HG02763 (cell line): ENCODE results near the gene DENND1A.

Experiments used
- ATAC-seq: cut with Tn5 transposase; IDR thresholded peaks from one replicate; pipeline ENCODE4 v1.9.1; 2021; ENCODE audit warnings: mild to moderate bottlenecking, moderate library complexity; ENCODE audit not compliant: unreplicated experiment

Gene DENND1A

DNA sequence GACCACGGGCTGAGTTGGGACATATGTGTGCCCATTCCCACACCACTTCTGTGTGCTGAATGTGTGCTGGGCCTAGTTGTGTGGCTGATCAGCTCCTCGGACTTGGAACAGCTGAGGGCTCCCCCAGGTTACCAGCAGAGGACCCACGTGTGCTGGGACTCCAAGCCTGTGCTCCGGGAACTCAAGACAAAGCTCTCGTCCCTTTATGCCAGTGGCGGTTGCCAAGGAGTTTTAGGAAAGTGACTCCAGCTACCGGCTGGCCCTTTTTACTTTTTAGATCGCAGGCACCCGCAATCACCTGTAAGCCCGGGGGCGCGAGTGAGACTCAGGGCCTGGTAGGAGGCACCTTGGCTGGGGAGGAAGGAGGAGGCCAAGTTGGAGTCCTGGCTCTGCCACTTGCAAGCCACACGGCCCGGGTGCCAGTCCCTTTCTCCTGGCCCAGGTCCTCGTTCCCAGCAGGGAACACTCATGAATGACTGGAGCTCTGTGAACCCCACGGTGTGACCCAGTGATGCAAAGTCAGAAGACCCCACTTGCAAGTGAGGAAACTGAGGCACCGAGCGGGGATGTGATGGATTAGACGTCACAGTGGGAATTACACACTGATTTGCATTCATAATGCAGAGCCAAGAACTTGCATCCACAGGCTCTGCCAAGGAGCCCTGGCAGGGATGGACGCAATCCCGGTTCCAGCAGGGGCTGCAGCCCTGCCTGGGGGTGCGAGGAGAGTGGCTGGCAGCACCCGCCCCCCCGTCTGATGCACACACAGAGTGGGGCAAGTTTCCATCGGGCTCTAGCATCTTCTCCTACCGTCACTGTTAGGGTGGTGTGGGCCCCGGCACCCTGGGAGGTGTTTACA, 547.0 kb downstream of the DENND1A start:
- ATAC-seq = no peak

DNA sequence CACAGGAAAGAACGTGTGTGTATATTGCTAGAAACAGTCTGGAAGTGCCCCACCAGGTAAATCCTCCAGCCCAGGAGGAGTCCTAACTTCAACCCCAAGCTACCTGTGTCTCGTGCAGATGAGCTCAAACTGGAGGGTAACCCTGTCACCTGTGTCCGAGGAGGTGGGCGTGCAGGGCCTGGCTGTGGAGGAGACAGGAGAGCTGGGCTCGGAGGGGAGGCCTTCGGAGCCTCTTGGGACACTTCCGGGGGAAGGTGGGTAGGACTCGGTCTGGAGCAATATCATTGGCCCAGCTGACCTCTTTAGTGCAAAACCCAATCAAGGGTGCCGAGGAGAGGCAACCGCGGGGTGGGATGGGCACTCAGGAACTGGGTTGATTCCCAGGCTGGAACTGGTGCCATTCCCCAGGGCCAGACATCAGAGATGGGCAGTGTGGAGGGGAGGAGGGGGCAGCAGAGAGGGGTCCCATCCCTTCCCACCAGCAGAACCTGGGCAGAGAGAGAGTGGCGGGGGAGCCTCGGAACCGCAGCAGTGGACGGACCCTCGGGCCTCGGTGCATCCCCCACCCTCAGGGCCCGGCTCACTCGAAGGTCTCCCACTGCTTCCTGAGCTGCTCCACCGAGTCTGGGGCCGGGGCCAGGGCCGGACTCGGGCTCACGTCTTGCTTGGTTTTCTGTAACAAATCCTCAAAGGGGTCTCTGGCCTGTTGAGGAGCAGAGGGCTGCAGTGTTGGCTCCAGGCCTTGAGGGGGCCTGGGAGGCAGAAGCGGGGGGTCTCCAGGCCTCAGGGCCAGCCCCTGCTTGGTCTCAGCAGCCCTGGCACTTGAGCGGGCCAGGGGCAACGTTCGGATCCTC, 548.8 kb downstream of the DENND1A start:
- ATAC-seq = no peak

DNA sequence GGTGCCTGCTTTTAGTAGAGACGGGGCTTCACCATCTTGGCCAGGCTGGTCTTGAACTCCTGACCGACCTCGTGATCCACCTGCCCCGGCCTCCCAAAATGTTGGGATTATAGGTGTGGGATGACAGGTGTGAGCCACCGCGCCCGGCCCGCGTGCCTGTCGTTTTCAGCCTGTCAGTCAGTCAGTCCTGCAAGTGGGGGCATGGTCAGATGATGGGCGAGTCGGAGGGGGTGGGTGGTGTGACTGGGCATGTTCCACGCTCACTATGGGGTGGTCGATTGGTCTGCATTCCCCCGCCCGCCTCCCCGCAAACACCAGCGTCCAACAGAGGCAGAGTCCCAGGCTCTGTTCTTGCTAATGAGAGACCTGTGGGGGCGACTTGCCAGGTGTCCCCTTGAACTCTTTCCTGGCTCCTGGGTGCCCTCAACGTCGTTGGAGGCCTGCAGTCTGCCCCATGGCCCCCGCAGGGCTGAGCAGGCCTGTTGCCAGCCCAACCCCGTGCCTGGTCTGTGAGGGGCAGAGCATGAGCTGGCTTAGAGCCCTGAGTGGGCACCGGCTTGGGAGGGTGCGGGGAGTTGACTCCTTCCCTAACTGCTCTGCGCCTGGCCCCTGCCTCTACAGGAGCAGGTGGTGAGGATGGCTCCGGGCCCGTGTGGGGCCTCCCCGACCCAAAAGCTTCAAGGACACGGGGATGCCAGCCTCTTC, 550.8 kb downstream of the DENND1A start:
- no peak for ATAC-seq

DNA sequence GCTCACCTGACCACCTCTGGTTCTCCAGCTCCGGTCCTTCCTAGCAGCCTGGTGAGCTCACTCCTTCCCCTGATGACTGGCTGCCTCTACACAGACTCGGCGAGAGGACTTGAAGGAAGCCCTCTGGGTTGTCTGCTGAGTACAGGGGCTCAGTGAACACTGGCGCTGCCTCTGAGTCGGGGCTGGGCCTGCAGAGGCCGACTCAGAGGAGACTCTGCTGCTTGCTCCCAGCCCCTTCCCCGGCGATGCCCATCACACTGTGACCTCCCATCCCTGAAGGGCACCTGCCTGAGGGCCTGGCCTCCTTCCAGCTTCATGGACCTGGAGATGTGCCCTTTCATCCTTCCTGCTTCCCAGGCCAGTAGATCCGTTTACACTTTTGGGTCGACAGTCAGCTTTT, 551.9 kb downstream of the DENND1A start:
- no peak for ATAC-seq

GRCh38 chr9:123377211-123377971, 552.5 kb downstream of the DENND1A start:
- ATAC-seq = no peak

GRCh38 chr9:123376218-123377071, 553.5 kb downstream of the DENND1A start:
- ATAC-seq = no peak

DNA sequence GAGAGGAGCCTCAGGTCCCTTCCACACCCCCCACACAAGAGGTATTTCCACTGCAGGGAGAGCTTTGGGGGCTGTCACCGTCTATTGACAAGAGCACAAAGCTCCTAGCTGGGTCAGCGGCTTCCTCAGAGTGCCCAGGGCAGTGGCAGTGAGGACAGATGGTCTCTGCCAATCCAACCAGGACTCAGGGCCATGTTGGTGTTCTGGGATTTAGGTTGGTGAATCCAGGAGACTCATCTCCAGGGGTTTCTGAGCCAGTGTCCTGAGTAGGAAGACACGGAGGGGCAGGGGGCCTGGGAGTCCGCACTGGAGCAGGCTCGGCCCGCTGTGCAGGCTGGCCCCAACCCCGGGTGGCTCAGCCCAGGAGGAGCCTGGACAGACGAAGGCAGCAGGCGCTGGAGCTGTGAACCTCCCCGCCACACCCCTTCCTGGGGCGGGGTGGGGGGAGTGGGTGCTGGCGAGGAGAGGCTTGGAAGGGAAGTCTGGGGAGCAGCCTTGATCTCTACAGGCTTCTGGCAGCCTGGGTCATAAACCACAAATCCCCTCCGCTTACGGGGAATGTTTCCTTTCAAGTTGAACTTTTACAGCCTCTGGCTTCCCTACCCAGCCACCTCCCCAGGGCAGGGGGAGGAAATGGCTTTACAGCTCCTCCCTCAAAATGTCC, 554.3 kb downstream of the DENND1A start:
- no peak for ATAC-seq

DNA sequence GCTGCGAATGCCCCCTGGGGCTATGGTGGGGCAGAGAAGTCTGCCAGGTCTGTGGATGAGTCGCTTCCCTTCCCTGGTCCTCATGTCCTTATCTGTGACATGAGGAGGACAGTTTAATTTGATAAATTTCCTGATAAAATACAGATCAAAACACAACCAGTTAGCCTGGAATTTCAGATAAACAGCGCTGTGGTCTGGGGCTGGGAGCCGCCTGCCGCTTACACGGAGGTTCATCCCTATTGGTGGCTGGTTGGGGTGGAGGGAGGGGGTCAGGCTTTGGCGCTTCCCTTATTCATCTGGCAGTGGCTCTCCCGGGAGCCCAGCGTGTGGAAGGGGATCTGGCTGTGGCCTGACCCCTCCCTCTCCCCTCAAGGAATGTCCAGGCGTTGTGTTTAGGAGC, 556.0 kb downstream of the DENND1A start:
- ATAC-seq = no peak

GRCh38 chr9:123373447-123373923, 556.4 kb downstream of the DENND1A start:
- ATAC-seq = no peak

DNA sequence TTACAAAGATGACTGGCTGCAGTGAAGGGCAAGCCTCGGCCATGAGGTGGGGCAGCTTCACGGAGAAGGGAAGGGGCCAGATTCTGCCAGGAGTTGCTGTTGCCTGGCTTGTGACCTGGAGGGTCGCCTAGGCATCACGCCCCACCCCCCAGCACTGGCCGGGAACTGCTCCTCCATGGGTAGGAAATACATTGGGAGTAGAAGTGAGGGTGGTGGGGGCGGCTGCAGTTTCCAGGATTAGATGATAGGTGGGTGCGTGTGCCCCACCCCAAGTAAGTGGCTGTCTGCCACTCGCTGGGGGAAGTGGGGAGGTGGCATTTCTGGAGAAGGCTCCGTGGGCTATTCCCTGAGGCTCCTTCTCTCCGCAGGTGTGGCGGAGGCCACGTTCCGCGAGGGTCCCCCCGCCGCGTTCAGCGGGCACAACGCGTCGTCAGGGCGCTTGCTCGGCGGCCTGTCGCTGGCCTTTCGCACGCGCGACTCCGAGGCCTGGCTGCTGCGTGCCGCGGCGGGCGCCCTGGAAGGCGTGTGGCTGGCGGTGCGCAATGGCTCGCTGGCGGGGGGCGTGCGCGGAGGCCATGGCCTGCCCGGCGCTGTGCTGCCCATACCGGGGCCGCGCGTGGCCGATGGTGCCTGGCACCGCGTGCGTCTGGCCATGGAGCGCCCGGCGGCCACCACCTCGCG, 557.0 kb downstream of the DENND1A start:
- no peak for ATAC-seq

- no peak for ATAC-seq
These were observed 557.9 kb downstream of the DENND1A start for GRCh38 chr9:123371805-123372590.

DNA sequence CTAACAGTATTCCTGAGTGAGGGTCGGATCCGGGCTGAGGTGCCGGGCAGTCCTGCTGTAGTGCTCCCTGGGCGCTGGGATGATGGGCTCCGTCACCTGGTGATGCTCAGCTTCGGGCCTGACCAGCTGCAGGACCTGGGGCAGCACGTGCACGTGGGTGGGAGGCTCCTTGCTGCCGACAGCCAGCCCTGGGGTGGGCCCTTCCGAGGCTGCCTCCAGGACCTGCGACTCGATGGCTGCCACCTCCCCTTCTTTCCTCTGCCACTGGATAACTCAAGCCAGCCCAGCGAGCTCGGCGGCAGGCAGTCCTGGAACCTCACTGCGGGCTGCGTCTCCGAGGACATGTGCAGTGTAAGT, 558.7 kb downstream of the DENND1A start:
- no peak for ATAC-seq

DNA sequence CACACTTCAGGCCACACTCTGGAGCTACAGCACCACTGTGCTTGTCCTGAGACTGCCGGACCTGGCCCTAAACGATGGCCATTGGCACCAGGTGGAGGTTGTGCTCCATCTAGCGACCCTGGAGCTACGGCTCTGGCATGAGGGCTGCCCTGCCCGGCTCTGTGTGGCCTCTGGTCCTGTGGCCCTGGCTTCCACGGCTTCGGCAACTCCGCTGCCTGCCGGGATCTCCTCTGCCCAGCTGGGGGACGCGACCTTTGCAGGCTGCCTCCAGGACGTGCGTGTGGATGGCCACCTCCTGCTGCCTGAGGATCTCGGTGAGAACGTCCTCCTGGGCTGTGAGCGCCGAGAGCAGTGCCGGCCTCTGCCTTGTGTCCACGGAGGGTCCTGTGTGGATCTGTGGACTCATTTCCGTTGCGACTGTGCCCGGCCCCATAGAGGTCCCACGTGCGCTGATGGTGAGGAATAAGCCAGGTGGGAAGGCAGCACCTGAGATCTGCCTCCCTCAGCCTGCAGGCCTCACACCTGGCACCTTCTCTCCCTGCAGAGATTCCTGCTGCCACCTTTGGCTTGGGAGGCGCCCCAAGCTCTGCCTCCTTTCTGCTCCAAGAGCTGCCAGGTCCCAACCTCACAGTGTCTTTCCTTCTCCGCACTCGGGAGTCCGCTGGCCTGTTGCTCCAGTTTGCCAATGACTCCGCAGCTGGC, 559.2 kb downstream of the DENND1A start:
- ATAC-seq = no peak

- no peak for ATAC-seq
These were observed 559.8 kb downstream of the DENND1A start for GRCh38 chr9:123370108-123370507.

DNA sequence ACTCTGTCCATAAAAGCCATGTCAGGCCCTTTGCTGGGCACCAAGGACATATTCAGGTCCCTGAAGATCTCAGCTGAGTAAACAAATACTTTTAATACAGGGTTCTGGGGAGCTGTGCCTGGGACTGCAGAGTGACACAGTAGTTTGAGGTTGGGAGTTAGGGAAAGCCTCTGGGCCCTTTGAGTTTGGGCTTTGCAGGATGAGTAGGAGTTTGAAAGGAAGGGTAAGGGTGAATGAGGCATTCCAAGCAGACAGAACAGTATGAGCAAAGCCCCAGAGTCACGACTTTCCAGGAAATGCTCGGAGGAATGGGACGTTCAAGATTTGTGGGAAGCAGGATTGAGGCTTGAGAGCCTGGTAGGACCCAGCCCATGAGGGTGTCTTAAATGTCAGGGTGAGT, 560.6 kb downstream of the DENND1A start:
- ATAC-seq = no peak

GRCh38 chr9:123368536-123369153, 561.3 kb downstream of the DENND1A start:
- no peak for ATAC-seq

DNA sequence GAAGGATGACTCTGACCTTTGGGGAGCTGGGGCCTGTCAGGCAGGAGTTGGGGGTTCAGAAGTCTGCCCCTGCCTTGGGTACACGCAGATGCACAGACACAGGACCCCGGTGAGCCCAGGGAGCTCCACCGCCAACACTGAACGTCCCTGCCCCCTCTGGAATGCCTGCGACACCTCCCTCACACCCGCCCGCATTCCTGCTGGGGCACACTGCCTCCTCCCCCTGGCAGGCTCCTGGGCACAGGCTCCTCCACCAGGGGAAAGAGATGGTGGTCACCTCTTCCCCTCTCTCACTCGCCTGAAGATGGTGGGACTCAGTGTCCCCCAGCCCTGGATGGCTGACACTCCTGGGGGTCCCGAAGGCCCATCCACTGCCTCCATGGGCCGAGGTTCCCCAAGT, 561.9 kb downstream of the DENND1A start:
- no peak for ATAC-seq
